DND-41 (cell line): ENCODE measurements around the gene UST.
"Not testable (repeated sequence)": the region's sequence is repeated elsewhere in the genome, so short reads cannot be mapped to it uniquely, and the experiment has no call there.

ENCODE experiments used
- ATAC-seq: fragments of 200-7000 bp; cut with Tn5 transposase; 3 replicates; pipeline ENCODE4 v1.9.1; 2021; ENCODE audit warnings: low read depth; ENCODE audit not compliant: insufficient read depth
- DNase-seq: peaks from one replicate; pipeline ENCODE4 v3.0.0-alpha.2; 2020
- H2AFZ ChIP-seq: 2 replicates; pipeline ENCODE4 v1.6.0; 2012; ENCODE audit warnings: low read depth, low read length
- H3K27ac ChIP-seq: 2 replicates; pipeline ENCODE4 v1.5.1; 2012; ENCODE audit warnings: low read length, inconsistent platforms
- H3K27me3 ChIP-seq: fragments of 200-600 bp; sonication (generic); 2 replicates; pipeline ENCODE4 v1.6.0; 2012; ENCODE audit warnings: low read length, mild to moderate bottlenecking, inconsistent platforms; ENCODE audit not compliant: insufficient read depth, poor library complexity
- H3K36me3 ChIP-seq: 2 replicates; pipeline ENCODE4 v1.5.1; 2012; ENCODE audit warnings: low read length, inconsistent platforms; ENCODE audit not compliant: insufficient read depth
- H3K4me1 ChIP-seq: 2 replicates; pipeline ENCODE4 v1.5.1; 2012; ENCODE audit warnings: mild to moderate bottlenecking, low read length; ENCODE audit not compliant: insufficient read depth
- H3K4me2 ChIP-seq: 2 replicates; pipeline ENCODE4 v1.6.0; 2012; ENCODE audit warnings: mild to moderate bottlenecking, moderate library complexity, low read length, inconsistent platforms; ENCODE audit not compliant: insufficient read depth
- H3K4me3 ChIP-seq, 2 experiments: fragments of 200-600 bp in 1 of 2; shearing (Covaris generic) in 1 of 2; 2 replicates each; pipeline ENCODE4 v1.5.1; 2012 to 2016; ENCODE audit warnings: inconsistent platforms in 2 of 2, low read length in 2 of 2, mild to moderate bottlenecking in 2 of 2, low read depth in 1 of 2, moderate library complexity in 1 of 2
- H3K79me2 ChIP-seq: 2 replicates; pipeline ENCODE4 v1.6.0; 2012; ENCODE audit warnings: low read length, inconsistent platforms; ENCODE audit not compliant: insufficient read depth
- H3K9ac ChIP-seq: 2 replicates; pipeline ENCODE4 v1.6.0; 2012; ENCODE audit warnings: low read depth, mild to moderate bottlenecking, inconsistent platforms, low read length, moderate library complexity
- H3K9me3 ChIP-seq: 2 replicates; pipeline ENCODE4 v1.5.1; 2012; ENCODE audit warnings: low read length, moderate library complexity, mild to moderate bottlenecking, inconsistent platforms; ENCODE audit not compliant: insufficient read depth, severe bottlenecking
- H4K20me1 ChIP-seq: 2 replicates; pipeline ENCODE4 v1.6.0; 2012; ENCODE audit warnings: low read length; ENCODE audit not compliant: insufficient read depth
- CTCF ChIP-seq: IDR thresholded peaks from 2 replicates; pipeline ENCODE4 v1.5.1; 2012; ENCODE audit warnings: borderline replicate concordance, low read length, moderate library complexity, mild to moderate bottlenecking; ENCODE audit not compliant: poor library complexity, severe bottlenecking; ENCODE audit errors: extremely low read depth
- EZH2 ChIP-seq: IDR thresholded peaks from 3 replicates; pipeline ENCODE4 v1.6.1; 2012; ENCODE audit warnings: borderline replicate concordance, low read depth, mild to moderate bottlenecking, moderate library complexity, low read length, inconsistent platforms; ENCODE audit not compliant: severe bottlenecking

Gene UST

GRCh38 chr6:148855744-148856143 is 108.9 kb downstream of the UST start:
- Histone ChIP-seq H3K4me1 (peaks cover 25% of the 10 kb centered on the region), H3K9me3 (no peaks in the 10 kb centered on the region), H3K27me3 (no peaks in the 10 kb centered on the region), H3K36me3 (no peaks in the 10 kb centered on the region), H3K9ac (no peak overlapping the region), H3K79me2 (no peaks in the 10 kb centered on the region), H4K20me1 (no peaks in the 10 kb centered on the region), H3K27ac (no peak overlapping the region), H2AFZ (no peak overlapping the region), H3K4me2 (no peak overlapping the region), H3K4me3 (no peak overlapping the region)
- TF ChIP-seq EZH2 = no peak
- no peak for TF ChIP-seq CTCF
- DNase-seq (no peak), ATAC-seq (no peak)

GRCh38 chr6:148857798-148858390 is 111.1 kb downstream of the UST start:
- no peak for TF ChIP-seq EZH2
- TF ChIP-seq CTCF = no peak
- Histone ChIP-seq H3K27me3 (no peaks in the 10 kb centered on the region), H3K27ac (peak overlapping the region; percentile 43; the same call in 1 of the 2 replicates), H3K79me2 (no peaks in the 10 kb centered on the region), H4K20me1 (no peaks in the 10 kb centered on the region), H3K4me1 (peaks cover 25% of the 10 kb centered on the region), H3K9me3 (no peaks in the 10 kb centered on the region), H3K9ac (no peak overlapping the region), H3K36me3 (no peaks in the 10 kb centered on the region), H3K4me2 (no peak overlapping the region), H3K4me3 (no peak overlapping the region), H2AFZ (no peak overlapping the region)
- no peak for DNase-seq
- peak; percentile 58; the same call in 2 of the 3 replicates for ATAC-seq

GRCh38 chr6:148864132-148864531 is 117.3 kb downstream of the UST start:
- not testable (repeated sequence) for H2AFZ ChIP-seq, H3K4me1 ChIP-seq, H3K4me2 ChIP-seq, H3K9ac ChIP-seq, H3K9me3 ChIP-seq, H3K79me2 ChIP-seq, DNase-seq, H3K4me3 ChIP-seq, H3K27ac ChIP-seq, ATAC-seq, H3K36me3 ChIP-seq, H3K27me3 ChIP-seq, H4K20me1 ChIP-seq

- no peak for TF ChIP-seq CTCF
- no peak for TF ChIP-seq EZH2
- ATAC-seq = no peak
These were observed 118.1 kb downstream of the UST start for GRCh38 chr6:148864941-148865340.

More at GRCh38 chr6:148864941-148865340, 118.1 kb downstream of the UST start:
- Histone ChIP-seq H3K4me3 (no peak overlapping the region), H3K79me2 (no peaks in the 10 kb centered on the region), H2AFZ (no peak overlapping the region), H3K9me3 (no peaks in the 10 kb centered on the region), H3K9ac (no peak overlapping the region), H3K27me3 (no peaks in the 10 kb centered on the region), H3K36me3 (no peaks in the 10 kb centered on the region), H3K27ac (no peak overlapping the region), H4K20me1 (no peaks in the 10 kb centered on the region), H3K4me1 (no peaks in the 10 kb centered on the region), H3K4me2 (no peak overlapping the region)
- no peak for DNase-seq
